HEK293T (cell line): ENCODE data around the gene RANGAP1.
"Not testable (repeated sequence)": the region's sequence is repeated elsewhere in the genome, so short reads cannot be mapped to it uniquely, and the experiment has no call there.

Experiments
- CTCF ChIA-PET: fragments of 350-600 bp; formaldehyde crosslinking; extraction: SDS; loops from one replicate; lab custom pipeline; 2021; ENCODE audit warnings: antibody characterized with exemption, inconsistent platforms; lab: Yijun Ruan, JAX
- POLR2A ChIA-PET: fragments of 350-600 bp; formaldehyde crosslinking; extraction: SDS; loops from one replicate; lab custom pipeline; 2020; ENCODE audit warnings: antibody characterized with exemption, inconsistent platforms; lab: Yijun Ruan, JAX
- DNase-seq: peaks from one replicate; pipeline ENCODE4 v3.0.0; 2012; ENCODE audit warnings: mixed read lengths; ENCODE audit errors: extremely low spot score
- ARNT ChIP-seq: fragments of 450-650 bp; IDR thresholded peaks from 2 replicates; pipeline ENCODE4 v1.6.1; 2017; ENCODE audit warnings: mild to moderate bottlenecking
- BHLHE40 ChIP-seq: fragments of 450-650 bp; IDR thresholded peaks from 2 replicates; pipeline ENCODE4 v1.6.1; 2016; ENCODE audit warnings: mild to moderate bottlenecking, moderate library complexity, borderline replicate concordance
- CTBP1 ChIP-seq: fragments of 450-650 bp; IDR thresholded peaks from 2 replicates; pipeline ENCODE4 v1.6.1; 2016; ENCODE audit warnings: borderline replicate concordance
- ELF4 ChIP-seq: fragments of 450-650 bp; IDR thresholded peaks from 2 replicates; pipeline ENCODE4 v1.6.1; 2017; ENCODE audit warnings: antibody characterized with exemption
- FOXA1 ChIP-seq: fragments of 450-650 bp; IDR thresholded peaks from 2 replicates; pipeline ENCODE4 v1.6.1; 2016; ENCODE audit warnings: mild to moderate bottlenecking
- FOXK2 ChIP-seq: fragments of 450-650 bp; IDR thresholded peaks from 2 replicates; pipeline ENCODE4 v1.6.1; 2016; ENCODE audit warnings: mild to moderate bottlenecking
- FOXM1 ChIP-seq: fragments of 450-650 bp; IDR thresholded peaks from 2 replicates; pipeline ENCODE4 v1.6.1; 2017; ENCODE audit warnings: mild to moderate bottlenecking, borderline replicate concordance
- HDGF ChIP-seq: fragments of 450-650 bp; IDR thresholded peaks from 2 replicates; pipeline ENCODE4 v1.6.1; 2017; ENCODE audit warnings: antibody characterized with exemption, borderline replicate concordance
- L3MBTL2 ChIP-seq: fragments of 450-650 bp; conservative IDR thresholded peaks from 2 replicates; pipeline ENCODE4 v1.6.1; 2016; ENCODE audit warnings: mild to moderate bottlenecking
- LEF1 ChIP-seq: fragments of 450-650 bp; IDR thresholded peaks from 2 replicates; pipeline ENCODE4 v1.6.1; 2017; ENCODE audit warnings: mild to moderate bottlenecking, borderline replicate concordance
- NFRKB ChIP-seq: fragments of 450-650 bp; IDR thresholded peaks from 2 replicates; pipeline ENCODE4 v1.6.1; 2016; ENCODE audit warnings: mild to moderate bottlenecking, moderate library complexity
- PKNOX1 ChIP-seq: fragments of 450-650 bp; IDR thresholded peaks from 2 replicates; pipeline ENCODE4 v1.6.1; 2016
- SP1 ChIP-seq: fragments of 450-650 bp; IDR thresholded peaks from 2 replicates; pipeline ENCODE4 v1.6.1; 2017
- SUZ12 ChIP-seq: fragments of 450-650 bp; IDR thresholded peaks from 2 replicates; pipeline ENCODE4 v1.6.1; 2016; ENCODE audit warnings: mild to moderate bottlenecking
- TARDBP ChIP-seq: fragments of 450-650 bp; IDR thresholded peaks from 2 replicates; pipeline ENCODE4 v1.6.1; 2016
- ZNF384 ChIP-seq: fragments of 450-650 bp; IDR thresholded peaks from 2 replicates; pipeline ENCODE4 v1.6.1; 2016

The RANGAP1 gene

GRCh38 chr22:41262250-41262765 lies 23.7 kb downstream of the RANGAP1 start:
- POLR2A ChIA-PET: no interaction called here

GRCh38 chr22:41261541-41262249 lies 24.3 kb downstream of the RANGAP1 start:
- ChIA-PET POLR2A (no interaction called here), CTCF (interaction anchor here (0.6 kb wide), 1 partner anchor 9 kb away, joined by 3 read pairs; no protein-coding TSS in a partner anchor)
- DNase-seq: no peak
- TF ChIP-seq NFRKB: no peak
- TF ChIP-seq L3MBTL2: no peak
- no peak for TF ChIP-seq BHLHE40
- no peak for TF ChIP-seq PKNOX1
- no peak for TF ChIP-seq SUZ12
- TF ChIP-seq ELF4: no peak
- no peak for TF ChIP-seq HDGF
- no peak for TF ChIP-seq FOXA1
- TF ChIP-seq TARDBP: no peak
- TF ChIP-seq SP1: no peak
- no peak for TF ChIP-seq LEF1
- no peak for TF ChIP-seq FOXK2
- TF ChIP-seq CTBP1: no peak
- no peak for TF ChIP-seq ARNT
- no peak for TF ChIP-seq ZNF384

More at GRCh38 chr22:41262250-41262765, 23.7 kb downstream of the RANGAP1 start:
- CTCF ChIA-PET: interaction anchor here (0.6 kb wide), 1 partner anchor 10 kb away, joined by 3 read pairs; no protein-coding TSS in a partner anchor
- DNase-seq: no peak
- TF ChIP-seq FOXM1 (no peak), ELF4 (no peak), ARNT (no peak)

- DNase-seq: no peak
- no peak for TF ChIP-seq FOXK2
- TF ChIP-seq L3MBTL2: no peak
- no peak for TF ChIP-seq FOXM1
- no peak for TF ChIP-seq LEF1
- no peak for TF ChIP-seq HDGF
- no peak for TF ChIP-seq ZNF384
- POLR2A ChIA-PET: no interaction called here
- CTCF ChIA-PET: no interaction called here
These were observed 25.1 kb downstream of the RANGAP1 start for GRCh38 chr22:41260871-41261270.

- DNase-seq, CTCF ChIA-PET, POLR2A ChIA-PET: not testable (repeated sequence)
These were observed 26.2 kb downstream of the RANGAP1 start for GRCh38 chr22:41259756-41260155.

GRCh38 chr22:41257696-41258095 lies 28.3 kb downstream of the RANGAP1 start:
- TF ChIP-seq ZNF384 (no peak), PKNOX1 (no peak), CTBP1 (no peak), FOXA1 (no peak), TARDBP (no peak), FOXM1 (no peak), HDGF (no peak), ELF4 (no peak), ARNT (no peak), LEF1 (no peak)
- POLR2A ChIA-PET: no interaction called here
- CTCF ChIA-PET: interaction anchor here (0.7 kb wide), 1 partner anchor 17 kb away, joined by 3 read pairs; no protein-coding TSS in a partner anchor
- DNase-seq: no peak

- TF ChIP-seq ARNT (no peak), SUZ12 (no peak), PKNOX1 (no peak), TARDBP (no peak), ZNF384 (no peak), L3MBTL2 (no peak), LEF1 (no peak), BHLHE40 (no peak), FOXA1 (no peak), ELF4 (no peak), NFRKB (no peak), SP1 (no peak), CTBP1 (no peak), FOXK2 (no peak), HDGF (no peak), FOXM1 (no peak)
- no peak for DNase-seq
- CTCF ChIA-PET: interaction anchor here (0.7 kb wide), 1 partner anchor 18 kb away, joined by 3 read pairs; no protein-coding TSS in a partner anchor
- POLR2A ChIA-PET: interaction anchor here (0.6 to 1.2 kb wide), 2 partner anchors 12 to 124 kb away, joined by 3 to 4 read pairs; no protein-coding TSS in a partner anchor
These were observed 29.4 kb downstream of the RANGAP1 start for GRCh38 chr22:41256254-41257253.
